Sigmoid colon (tissue), 7 donors: ENCODE data around the gene CNTNAP1. TPM values are rescaled to one million over a fixed set of nuclear protein-coding genes. Genes with fewer than 3 reads are reported as not detected.

Experiments used
- DNase-seq: peaks from one replicate; pipeline ENCODE4 v3.0.0-alpha.2; 2019
- H3K27ac ChIP-seq, 4 donors: fragments of 200-600 bp; sonication (generic); one replicate each; pipeline ENCODE4 v1.5.1; 2016 to 2019; ENCODE audit warnings: mild to moderate bottlenecking in 1 of 4
- H3K27me3 ChIP-seq, 3 donors: fragments of 200-600 bp; sonication (generic); one replicate each; pipeline ENCODE4 v1.5.1; 2019; ENCODE audit warnings: mild to moderate bottlenecking in 1 of 3
- H3K36me3 ChIP-seq, 4 donors: fragments of 200-600 bp; sonication (generic); one replicate each; pipeline ENCODE4 v1.5.1; 2016 to 2019
- H3K4me1 ChIP-seq, 4 donors: fragments of 200-600 bp; sonication (generic); one replicate each; pipeline ENCODE4 v1.5.1; 2017 to 2019
- H3K4me3 ChIP-seq, 4 donors: fragments of 200-600 bp; sonication (generic); one replicate each; pipeline ENCODE4 v1.5.1; 2017 to 2019; ENCODE audit warnings: mild to moderate bottlenecking in 2 of 4, moderate library complexity in 1 of 4
- H3K9me3 ChIP-seq, 4 donors: fragments of 200-600 bp in 3 of 4; sonication (generic) in 3 of 4; one replicate each; pipeline versions ENCODE4 v1.5.1 to v1.6.1; 2013 to 2019
- EP300 ChIP-seq, 4 donors: sonication (generic); formaldehyde crosslinking; IDR thresholded peaks; one replicate each; pipeline ENCODE4 v1.6.1; 2017; ENCODE audit warnings: antibody characterized with exemption in 4 of 4
- POLR2A ChIP-seq, 2 donors: fragments of 450-650 bp; IDR thresholded peaks; one replicate each; pipeline ENCODE4 v1.6.1; 2016; ENCODE audit warnings: antibody characterized with exemption in 2 of 2, mild to moderate bottlenecking in 2 of 2, moderate library complexity in 2 of 2
- POLR2AphosphoS5 ChIP-seq, 4 donors: sonication (generic); formaldehyde crosslinking; IDR thresholded peaks; one replicate each; pipeline ENCODE4 v1.6.1; 2017; ENCODE audit warnings: antibody characterized with exemption in 4 of 4
- WGBS, 2 donors: extraction: QIAGEN DNeasy Blood & Tissue Kit; methylation state at CpG; one replicate each; pipeline ENCODE4 v1.1.7; 2013; 5-methylcytosine and 5-hydroxymethylcytosine counted together
- intact Hi-C: fragments of 100-400 bp; cut with DNase I; formaldehyde crosslinking; loops from one replicate; pipeline ENCODE4 v1.15.1; 2023
- polyA plus RNA-seq, 3 donors: library from polyadenylated mRNA; stranded (reverse); fragments of 200-250 nt; gene quantifications; one replicate each; pipeline ENCODE4 v1.2.3, GENCODE V29; 2013
- total RNA-seq, 4 donors: library from RNA; depleted of rRNA; stranded (reverse); fragments of >200 nt; gene quantifications; one replicate each; pipeline ENCODE4 v1.1.0, GENCODE V29; 2016
- TF ChIP-seq, protein P1 (sequence below), 4 experiments: fragments of 450-650 bp in 3 of 4; fragments of 200-600 bp in 1 of 4; IDR thresholded peaks; one replicate each; pipeline ENCODE4 v1.5.1; 2016 to 2019; ENCODE audit warnings: antibody characterized with exemption in 4 of 4, mild to moderate bottlenecking in 3 of 4, moderate library complexity in 2 of 4
- donor health status: healthy with polysubstance abuse.
- donor health status: Bipolar disorder and iron deficiency.
- donor health status: healthy.

The CNTNAP1 gene
- total and polyA plus RNA-seq, 7 donors, result under 0.01 to 46.8 (median 7.7) TPM

GRCh38 chr17:42670789-42671657 lies 11.3 kb upstream of the CNTNAP1 start:
- H3K4me1 ChIP-seq, result peaks cover 0 to 72% (median 70%) of the 10 kb centered on the region in 4 donors
- peaks cover 33 to 61% (median 51%) of the 10 kb centered on the region in 4 donors for H3K36me3 ChIP-seq
- 50 to 78% methylated on average over 50 of the region's 50 CpGs for WGBS, 2 donors
- no peak for TF ChIP-seq POLR2AphosphoS5 (IDR thresholded peaks at IDR 0.05)
- TF ChIP-seq, protein P1, sequence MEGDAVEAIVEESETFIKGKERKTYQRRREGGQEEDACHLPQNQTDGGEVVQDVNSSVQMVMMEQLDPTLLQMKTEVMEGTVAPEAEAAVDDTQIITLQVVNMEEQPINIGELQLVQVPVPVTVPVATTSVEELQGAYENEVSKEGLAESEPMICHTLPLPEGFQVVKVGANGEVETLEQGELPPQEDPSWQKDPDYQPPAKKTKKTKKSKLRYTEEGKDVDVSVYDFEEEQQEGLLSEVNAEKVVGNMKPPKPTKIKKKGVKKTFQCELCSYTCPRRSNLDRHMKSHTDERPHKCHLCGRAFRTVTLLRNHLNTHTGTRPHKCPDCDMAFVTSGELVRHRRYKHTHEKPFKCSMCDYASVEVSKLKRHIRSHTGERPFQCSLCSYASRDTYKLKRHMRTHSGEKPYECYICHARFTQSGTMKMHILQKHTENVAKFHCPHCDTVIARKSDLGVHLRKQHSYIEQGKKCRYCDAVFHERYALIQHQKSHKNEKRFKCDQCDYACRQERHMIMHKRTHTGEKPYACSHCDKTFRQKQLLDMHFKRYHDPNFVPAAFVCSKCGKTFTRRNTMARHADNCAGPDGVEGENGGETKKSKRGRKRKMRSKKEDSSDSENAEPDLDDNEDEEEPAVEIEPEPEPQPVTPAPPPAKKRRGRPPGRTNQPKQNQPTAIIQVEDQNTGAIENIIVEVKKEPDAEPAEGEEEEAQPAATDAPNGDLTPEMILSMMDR (IDR thresholded peaks at IDR 0.05), result no peak
- TF ChIP-seq EP300 (IDR thresholded peaks at IDR 0.05), result no peak
- TF ChIP-seq POLR2A (IDR thresholded peaks at IDR 0.05), result no peak
- H3K4me3 ChIP-seq, result no peak overlapping the region
- peak overlapping the region; percentile 30 to 83 (median 81) for H3K27ac ChIP-seq
- no peaks in the 10 kb centered on the region for H3K9me3 ChIP-seq
- no peaks in the 10 kb centered on the region for H3K27me3 ChIP-seq
- intact Hi-C loops, result no loop called here
- DNase-seq, result no peak

- intact Hi-C loops, result no loop called here
- peaks cover 0 to 65% (median 64%) of the 10 kb centered on the region in 4 donors for H3K4me1 ChIP-seq
Observed at GRCh38 chr17:42672038-42672437, 10.3 kb upstream of the CNTNAP1 start.

GRCh38 chr17:42673266-42673884 lies 9.0 kb upstream of the CNTNAP1 start:
- no peaks in the 10 kb centered on the region for H3K9me3 ChIP-seq
- H3K4me3 ChIP-seq, result peak overlapping the region; percentile 64 to 99 (median 80)
- no peak for TF ChIP-seq EP300 (IDR thresholded peaks at IDR 0.05)
- no peak for TF ChIP-seq POLR2A (IDR thresholded peaks at IDR 0.05)
- TF ChIP-seq, protein P1 (IDR thresholded peaks at IDR 0.05), result no peak
- TF ChIP-seq POLR2AphosphoS5 (IDR thresholded peaks at IDR 0.05), result no peak
- H3K4me1 ChIP-seq, result peaks cover 0 to 60% (median 58%) of the 10 kb centered on the region in 4 donors
- intact Hi-C loops, result no loop called here
- no peaks in the 10 kb centered on the region for H3K27me3 ChIP-seq
- whole genome bisulfite sequencing, 2 donors, result 48 to 71% methylated on average over 30 of the region's 30 CpGs
- DNase-seq, result no peak
- peaks cover 27 to 49% (median 45%) of the 10 kb centered on the region in 4 donors for H3K36me3 ChIP-seq
- H3K27ac ChIP-seq, result peak overlapping the region; percentile 96 to 99 (median 98)

More at GRCh38 chr17:42672038-42672437, 10.3 kb upstream of the CNTNAP1 start:
- H3K9me3 ChIP-seq, result no peaks in the 10 kb centered on the region
- WGBS, 2 donors, result 87 to 93% methylated on average over 28 of the region's 28 CpGs
- no peaks in the 10 kb centered on the region for H3K27me3 ChIP-seq
- no peak overlapping the region for H3K4me3 ChIP-seq
- H3K27ac ChIP-seq, result peak overlapping the region in 3 of 4 donors; percentile 6 to 98 (median 96)
- TF ChIP-seq POLR2AphosphoS5 (IDR thresholded peaks at IDR 0.05) (no peak), POLR2A (IDR thresholded peaks at IDR 0.05) (no peak), EP300 (IDR thresholded peaks at IDR 0.05) (no peak)
- TF ChIP-seq, protein P1 (IDR thresholded peaks at IDR 0.05), result no peak
- no peak for DNase-seq
- H3K36me3 ChIP-seq, result peaks cover 29 to 50% (median 46%) of the 10 kb centered on the region in 4 donors

DNA sequence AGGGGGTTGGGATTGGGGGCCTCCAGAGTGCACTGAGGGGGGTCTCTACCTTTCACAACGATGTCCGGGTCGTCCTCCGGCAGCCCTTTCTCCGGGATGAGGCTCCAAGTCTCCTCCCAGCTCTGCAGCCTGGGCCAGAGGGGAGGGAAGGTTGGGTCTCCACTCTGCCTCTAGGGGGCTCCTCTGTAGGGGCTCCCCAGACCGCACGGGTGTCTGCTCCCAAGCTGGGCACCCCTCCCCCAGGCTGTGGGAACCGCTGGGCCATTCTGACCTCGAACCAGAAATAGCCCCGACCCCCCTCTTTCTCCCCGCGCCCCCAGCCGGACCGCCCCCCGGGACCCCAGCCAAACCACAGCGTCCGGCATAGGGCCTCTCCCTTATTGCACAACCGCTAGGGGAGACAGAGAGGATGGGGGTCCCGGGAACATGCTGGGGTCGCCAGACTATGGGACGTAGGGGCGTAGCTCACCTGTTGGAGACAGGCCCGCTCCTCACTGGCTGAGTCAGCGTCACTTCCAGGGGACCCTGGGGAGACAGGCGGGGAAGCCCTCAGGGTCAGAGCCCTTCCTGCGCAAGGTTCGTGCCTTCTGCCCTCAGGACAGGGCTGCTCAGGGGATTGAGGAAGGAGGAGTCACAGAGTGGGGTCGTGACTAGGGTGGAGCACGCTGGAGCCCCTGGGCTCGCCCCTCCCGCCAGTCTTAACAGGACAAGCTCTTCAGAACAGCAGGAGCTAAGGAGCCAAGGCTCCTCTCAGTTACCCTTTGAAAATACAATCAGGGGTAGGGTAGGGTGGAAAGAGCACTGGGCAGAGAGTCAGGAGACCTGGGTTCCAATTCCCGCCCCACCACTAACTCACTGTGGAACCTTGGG lies 8.2 kb upstream of the CNTNAP1 start:
- 11 to 39% methylated on average over 32 of the region's 32 CpGs for WGBS, 2 donors
- Histone ChIP-seq H3K27ac (peak overlapping the region; percentile 96 to 99 (median 98)), H3K4me3 (peak overlapping the region; percentile 64 to 99 (median 80)), H3K27me3 (no peaks in the 10 kb centered on the region), H3K36me3 (peaks cover 27 to 46% (median 41%) of the 10 kb centered on the region in 4 donors), H3K9me3 (no peaks in the 10 kb centered on the region), H3K4me1 (peaks cover 0 to 60% (median 58%) of the 10 kb centered on the region in 4 donors)
- DNase-seq, result peak; percentile 89
- TF ChIP-seq POLR2A (IDR thresholded peaks at IDR 0.05) (no peak), POLR2AphosphoS5 (IDR thresholded peaks at IDR 0.05) (no peak)
- TF ChIP-seq, protein P1 (IDR thresholded peaks at IDR 0.05), result peak in 3 of 4 experiments; percentile 11 to 48 (median 37)
- intact Hi-C loops, result no loop called here
